ENCODE data around the gene WFDC9.

DNA sequence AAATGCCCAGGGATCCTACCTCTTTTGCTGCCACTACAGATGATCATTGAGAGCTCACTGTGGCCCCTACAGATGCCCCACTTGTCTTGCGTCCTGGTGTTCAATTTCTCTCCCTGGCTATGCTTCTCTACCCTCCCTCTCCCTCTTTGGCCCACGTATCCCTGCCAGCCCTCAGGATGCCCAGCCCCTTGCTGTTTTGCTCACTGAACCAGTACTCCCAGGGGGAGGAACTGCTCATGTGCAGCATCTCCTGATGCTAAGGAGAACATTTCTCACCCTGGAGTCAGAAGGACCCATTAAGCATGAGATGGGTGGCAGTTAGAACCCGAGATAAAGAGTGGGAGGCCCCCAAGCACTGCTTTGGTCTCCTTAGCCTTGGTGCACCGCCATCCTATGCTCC is at the start of gene WFDC9:
- no peak for TF ChIP-seq TAF1 (IDR thresholded peaks at IDR 0.05; ENCODE audit: low read depth)
- TF ChIP-seq EZH2 (IDR thresholded peaks at IDR 0.05; ENCODE audit: borderline replicate concordance, insufficient read depth, low read length, poor library complexity, severe bottlenecking), result no peak
- TF ChIP-seq RAD21 (conservative IDR thresholded peaks at IDR 0.05), result no peak
- TF ChIP-seq, protein P1, sequence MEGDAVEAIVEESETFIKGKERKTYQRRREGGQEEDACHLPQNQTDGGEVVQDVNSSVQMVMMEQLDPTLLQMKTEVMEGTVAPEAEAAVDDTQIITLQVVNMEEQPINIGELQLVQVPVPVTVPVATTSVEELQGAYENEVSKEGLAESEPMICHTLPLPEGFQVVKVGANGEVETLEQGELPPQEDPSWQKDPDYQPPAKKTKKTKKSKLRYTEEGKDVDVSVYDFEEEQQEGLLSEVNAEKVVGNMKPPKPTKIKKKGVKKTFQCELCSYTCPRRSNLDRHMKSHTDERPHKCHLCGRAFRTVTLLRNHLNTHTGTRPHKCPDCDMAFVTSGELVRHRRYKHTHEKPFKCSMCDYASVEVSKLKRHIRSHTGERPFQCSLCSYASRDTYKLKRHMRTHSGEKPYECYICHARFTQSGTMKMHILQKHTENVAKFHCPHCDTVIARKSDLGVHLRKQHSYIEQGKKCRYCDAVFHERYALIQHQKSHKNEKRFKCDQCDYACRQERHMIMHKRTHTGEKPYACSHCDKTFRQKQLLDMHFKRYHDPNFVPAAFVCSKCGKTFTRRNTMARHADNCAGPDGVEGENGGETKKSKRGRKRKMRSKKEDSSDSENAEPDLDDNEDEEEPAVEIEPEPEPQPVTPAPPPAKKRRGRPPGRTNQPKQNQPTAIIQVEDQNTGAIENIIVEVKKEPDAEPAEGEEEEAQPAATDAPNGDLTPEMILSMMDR (IDR thresholded peaks at IDR 0.05; ENCODE audit: poor library complexity, severe bottlenecking), result no peak
- TF ChIP-seq EP300 (conservative IDR thresholded peaks at IDR 0.05; ENCODE audit: poor library complexity, severe bottlenecking), result no peak
- TF ChIP-seq, protein P2, sequence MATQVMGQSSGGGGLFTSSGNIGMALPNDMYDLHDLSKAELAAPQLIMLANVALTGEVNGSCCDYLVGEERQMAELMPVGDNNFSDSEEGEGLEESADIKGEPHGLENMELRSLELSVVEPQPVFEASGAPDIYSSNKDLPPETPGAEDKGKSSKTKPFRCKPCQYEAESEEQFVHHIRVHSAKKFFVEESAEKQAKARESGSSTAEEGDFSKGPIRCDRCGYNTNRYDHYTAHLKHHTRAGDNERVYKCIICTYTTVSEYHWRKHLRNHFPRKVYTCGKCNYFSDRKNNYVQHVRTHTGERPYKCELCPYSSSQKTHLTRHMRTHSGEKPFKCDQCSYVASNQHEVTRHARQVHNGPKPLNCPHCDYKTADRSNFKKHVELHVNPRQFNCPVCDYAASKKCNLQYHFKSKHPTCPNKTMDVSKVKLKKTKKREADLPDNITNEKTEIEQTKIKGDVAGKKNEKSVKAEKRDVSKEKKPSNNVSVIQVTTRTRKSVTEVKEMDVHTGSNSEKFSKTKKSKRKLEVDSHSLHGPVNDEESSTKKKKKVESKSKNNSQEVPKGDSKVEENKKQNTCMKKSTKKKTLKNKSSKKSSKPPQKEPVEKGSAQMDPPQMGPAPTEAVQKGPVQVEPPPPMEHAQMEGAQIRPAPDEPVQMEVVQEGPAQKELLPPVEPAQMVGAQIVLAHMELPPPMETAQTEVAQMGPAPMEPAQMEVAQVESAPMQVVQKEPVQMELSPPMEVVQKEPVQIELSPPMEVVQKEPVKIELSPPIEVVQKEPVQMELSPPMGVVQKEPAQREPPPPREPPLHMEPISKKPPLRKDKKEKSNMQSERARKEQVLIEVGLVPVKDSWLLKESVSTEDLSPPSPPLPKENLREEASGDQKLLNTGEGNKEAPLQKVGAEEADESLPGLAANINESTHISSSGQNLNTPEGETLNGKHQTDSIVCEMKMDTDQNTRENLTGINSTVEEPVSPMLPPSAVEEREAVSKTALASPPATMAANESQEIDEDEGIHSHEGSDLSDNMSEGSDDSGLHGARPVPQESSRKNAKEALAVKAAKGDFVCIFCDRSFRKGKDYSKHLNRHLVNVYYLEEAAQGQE (IDR thresholded peaks at IDR 0.05; ENCODE audit: borderline replicate concordance), result no peak
- TF ChIP-seq POLR2AphosphoS5 (IDR thresholded peaks at IDR 0.05), result no peak
- no peak for TF ChIP-seq MXI1 (conservative IDR thresholded peaks at IDR 0.05; ENCODE audit: poor library complexity, severe bottlenecking)
